Suprapubic skin (tissue), 3 donors: ENCODE data around the gene SMYD4.

Experiments
- EP300 ChIP-seq: sonication (generic); formaldehyde crosslinking; IDR thresholded peaks from one replicate; pipeline ENCODE4 v1.6.1; 2017; ENCODE audit warnings: antibody characterized with exemption
- POLR2A ChIP-seq, 2 donors: fragments of 450-650 bp; IDR thresholded peaks; one replicate each; pipeline ENCODE4 v1.6.1; 2017; ENCODE audit warnings: antibody characterized with exemption in 2 of 2, mild to moderate bottlenecking in 2 of 2, moderate library complexity in 2 of 2
- TF ChIP-seq, protein P1 (sequence below), 2 donors: fragments of 200-600 bp in 1 of 2; fragments of 450-650 bp in 1 of 2; sonication (generic) in 1 of 2; IDR thresholded peaks; one replicate each; pipeline ENCODE4 v1.5.1; 2016 to 2019; ENCODE audit warnings: antibody characterized with exemption in 2 of 2, mild to moderate bottlenecking in 1 of 2, moderate library complexity in 1 of 2

DNA sequence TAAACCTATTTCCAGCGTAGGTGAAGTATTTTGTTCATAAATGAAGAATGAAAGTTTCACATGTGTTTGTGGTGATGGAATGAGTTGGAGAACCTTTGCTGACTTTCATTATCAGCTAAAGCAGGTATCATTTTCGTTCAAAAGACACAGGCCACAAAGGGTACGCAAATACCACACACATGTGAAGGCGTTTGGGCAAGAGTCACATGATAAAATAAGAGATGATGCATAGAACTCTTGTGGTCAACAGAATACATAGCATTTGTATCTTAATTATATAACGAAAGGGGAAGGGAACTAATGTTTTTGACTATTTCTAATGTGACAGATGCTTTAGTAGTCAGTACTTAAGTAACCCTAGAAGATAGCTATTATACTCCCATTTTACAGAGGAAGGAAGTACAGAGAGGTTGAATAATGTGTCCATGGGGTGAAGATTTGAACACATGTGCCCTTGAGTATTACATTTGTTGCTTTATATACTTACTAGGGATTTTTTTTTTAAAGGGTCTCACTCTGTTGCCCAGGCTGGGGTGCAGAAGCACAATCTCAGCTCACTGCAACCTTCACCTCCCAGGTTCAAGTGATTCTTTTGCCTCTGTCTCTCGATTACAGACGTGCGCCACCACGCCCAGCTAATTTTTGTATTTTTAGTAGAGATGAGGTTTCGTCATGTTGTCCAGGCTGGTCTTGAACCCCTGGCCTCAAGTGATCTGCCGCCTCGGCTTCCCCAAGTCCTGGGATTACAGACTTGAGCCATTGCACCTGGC, 4.9 kb upstream of the SMYD4 start:
- TF ChIP-seq POLR2A (IDR thresholded peaks at IDR 0.05) (no peak), EP300 (no peak)
- TF ChIP-seq, protein P1, sequence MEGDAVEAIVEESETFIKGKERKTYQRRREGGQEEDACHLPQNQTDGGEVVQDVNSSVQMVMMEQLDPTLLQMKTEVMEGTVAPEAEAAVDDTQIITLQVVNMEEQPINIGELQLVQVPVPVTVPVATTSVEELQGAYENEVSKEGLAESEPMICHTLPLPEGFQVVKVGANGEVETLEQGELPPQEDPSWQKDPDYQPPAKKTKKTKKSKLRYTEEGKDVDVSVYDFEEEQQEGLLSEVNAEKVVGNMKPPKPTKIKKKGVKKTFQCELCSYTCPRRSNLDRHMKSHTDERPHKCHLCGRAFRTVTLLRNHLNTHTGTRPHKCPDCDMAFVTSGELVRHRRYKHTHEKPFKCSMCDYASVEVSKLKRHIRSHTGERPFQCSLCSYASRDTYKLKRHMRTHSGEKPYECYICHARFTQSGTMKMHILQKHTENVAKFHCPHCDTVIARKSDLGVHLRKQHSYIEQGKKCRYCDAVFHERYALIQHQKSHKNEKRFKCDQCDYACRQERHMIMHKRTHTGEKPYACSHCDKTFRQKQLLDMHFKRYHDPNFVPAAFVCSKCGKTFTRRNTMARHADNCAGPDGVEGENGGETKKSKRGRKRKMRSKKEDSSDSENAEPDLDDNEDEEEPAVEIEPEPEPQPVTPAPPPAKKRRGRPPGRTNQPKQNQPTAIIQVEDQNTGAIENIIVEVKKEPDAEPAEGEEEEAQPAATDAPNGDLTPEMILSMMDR (IDR thresholded peaks at IDR 0.05), result no peak
